Ureter (tissue), 1 donor: ENCODE measurements around the gene NDUFB2. TPM values are rescaled to one million over a fixed set of nuclear protein-coding genes. Genes with fewer than 3 reads are reported as not detected.
"Not testable (repeated sequence)": the region's sequence is repeated elsewhere in the genome, so short reads cannot be mapped to it uniquely, and the experiment has no call there.

Experiments used
- DNase-seq: peaks from one replicate; pipeline ENCODE4 v3.0.0-alpha.2; 2020; ENCODE audit warnings: low spot score
- total RNA-seq: library from RNA; stranded (reverse); gene quantifications from one replicate; pipeline ENCODE4 v1.2.4, GENCODE V29; 2023
- donor health status: DM: yes; HTN: yes; CAD: no.

Gene NDUFB2
- total RNA-seq, 1 donor from 2014 or later: 180 TPM

DNA sequence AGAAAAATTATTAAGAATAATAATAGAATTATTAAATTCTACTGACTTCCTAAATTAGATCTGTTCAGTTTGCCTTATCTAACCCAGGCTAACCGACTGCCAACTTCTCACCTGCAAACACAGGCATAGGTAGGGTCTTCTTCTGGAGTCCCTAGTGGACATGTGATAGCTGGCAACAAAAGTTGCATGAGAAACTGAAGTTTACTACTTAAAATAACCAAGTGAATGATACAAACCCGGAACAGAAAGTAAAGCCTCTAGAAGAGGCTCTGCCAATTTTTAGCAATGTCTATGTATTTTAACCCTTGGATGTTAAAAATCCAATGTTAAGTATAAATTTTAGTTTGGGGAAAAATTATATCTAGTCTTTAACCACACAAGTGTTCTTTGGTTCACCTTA is 37.6 kb downstream of the NDUFB2 start:
- no peak for DNase-seq

GRCh38 chr7:140734729-140735128 is 38.2 kb downstream of the NDUFB2 start:
- no peak for DNase-seq

DNA sequence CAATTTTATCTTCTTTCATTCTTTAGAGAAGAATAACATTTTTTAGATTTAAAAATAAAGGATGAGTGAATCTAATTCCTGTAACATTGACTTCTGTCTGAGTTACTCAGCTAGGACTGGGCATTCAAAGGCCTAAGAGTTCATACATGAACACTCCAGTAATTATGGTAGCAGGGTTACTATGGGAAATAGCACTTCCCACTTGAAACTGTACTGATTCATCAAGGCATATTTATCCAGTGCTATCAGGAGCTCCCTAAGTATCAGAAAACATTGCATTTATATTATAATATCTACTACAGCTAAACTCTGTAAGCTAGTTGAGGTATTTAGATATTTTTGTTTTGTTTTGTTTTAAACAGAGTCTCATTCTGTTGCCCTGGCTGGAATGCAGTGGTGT is 41.8 kb downstream of the NDUFB2 start:
- DNase-seq: no peak

DNA sequence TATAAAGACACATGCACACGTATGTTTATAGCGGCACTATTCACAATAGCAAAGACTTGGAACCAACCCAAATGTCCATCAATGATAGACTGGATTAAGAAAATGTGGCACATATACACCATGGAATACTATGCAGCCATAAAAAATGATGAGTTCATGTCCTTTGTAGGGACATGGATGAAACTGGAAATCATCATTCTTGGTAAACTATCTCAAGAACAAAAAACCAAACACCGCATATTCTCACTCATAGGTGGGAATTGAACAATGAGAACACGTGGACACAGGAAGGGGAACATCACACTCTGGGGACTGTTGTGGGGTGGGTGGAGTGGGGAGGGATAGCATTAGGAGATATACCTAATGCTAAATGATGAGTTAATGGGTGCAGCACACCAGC is 46.7 kb downstream of the NDUFB2 start:
- not testable (repeated sequence) for DNase-seq

DNA sequence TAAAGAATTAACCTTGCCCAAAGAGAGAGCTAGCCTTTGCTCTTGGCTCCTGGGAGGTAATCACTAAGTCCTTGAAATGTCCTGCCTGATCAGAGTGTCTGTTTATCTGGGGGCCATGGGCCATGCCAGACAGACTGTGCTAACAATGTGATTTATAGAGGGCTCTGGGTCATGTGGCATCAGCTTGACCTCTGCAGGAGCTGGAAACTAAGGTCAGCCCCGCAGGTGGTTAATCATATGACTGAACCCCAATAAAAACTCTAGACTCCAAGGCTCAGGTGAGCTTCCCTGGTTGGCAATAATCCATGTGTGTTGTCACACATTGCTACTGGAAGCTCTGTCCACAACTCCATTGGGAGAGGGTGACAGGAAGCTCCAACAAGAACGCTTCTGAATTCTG is 47.5 kb downstream of the NDUFB2 start:
- DNase-seq: no peak

GRCh38 chr7:140745266-140746058 is 49.0 kb downstream of the NDUFB2 start:
- no peak for DNase-seq

GRCh38 chr7:140746751-140747150 is 50.2 kb downstream of the NDUFB2 start:
- no peak for DNase-seq

- no peak for DNase-seq
Observed at GRCh38 chr7:140752533-140752932, 56.0 kb downstream of the NDUFB2 start.

GRCh38 chr7:140754506-140754905 is 58.0 kb downstream of the NDUFB2 start:
- no peak for DNase-seq

Other genes with a start within 250 kb of the NDUFB2 start
- gene MKRN1, start 217.2 kb upstream of the NDUFB2 start, total RNA-seq: 108 TPM
- gene DENND2A, start 55.9 kb upstream of the NDUFB2 start, total RNA-seq: 14.9 TPM
- gene ADCK2, start 23.8 kb upstream of the NDUFB2 start, total RNA-seq: 28.9 TPM
- gene BRAF, start 228.2 kb downstream of the NDUFB2 start, total RNA-seq: 77.2 TPM